ENCODE data around the gene EPS8L1.
A peak's percentile ranks its signal among the peaks of the same experiment; 100 is the strongest.

The EPS8L1 gene

GRCh38 chr19:55080968-55081769 lies 5.5 kb downstream of the EPS8L1 start:
- DNase-seq: peak; percentile 73

DNA sequence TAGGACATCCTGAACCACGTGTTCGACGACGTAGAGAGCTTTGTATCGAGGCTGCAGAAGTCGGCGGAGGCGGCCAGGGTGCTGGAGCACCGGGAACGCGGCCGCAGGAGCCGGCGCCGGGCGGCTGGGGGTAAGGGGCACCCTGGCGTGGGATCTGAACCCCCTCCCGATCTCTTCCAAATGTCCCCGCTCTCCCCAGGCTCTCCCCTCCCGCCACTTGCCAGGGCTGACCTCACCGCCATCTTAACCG lies 6.0 kb downstream of the EPS8L1 start:
- DNase-seq: no peak

DNA sequence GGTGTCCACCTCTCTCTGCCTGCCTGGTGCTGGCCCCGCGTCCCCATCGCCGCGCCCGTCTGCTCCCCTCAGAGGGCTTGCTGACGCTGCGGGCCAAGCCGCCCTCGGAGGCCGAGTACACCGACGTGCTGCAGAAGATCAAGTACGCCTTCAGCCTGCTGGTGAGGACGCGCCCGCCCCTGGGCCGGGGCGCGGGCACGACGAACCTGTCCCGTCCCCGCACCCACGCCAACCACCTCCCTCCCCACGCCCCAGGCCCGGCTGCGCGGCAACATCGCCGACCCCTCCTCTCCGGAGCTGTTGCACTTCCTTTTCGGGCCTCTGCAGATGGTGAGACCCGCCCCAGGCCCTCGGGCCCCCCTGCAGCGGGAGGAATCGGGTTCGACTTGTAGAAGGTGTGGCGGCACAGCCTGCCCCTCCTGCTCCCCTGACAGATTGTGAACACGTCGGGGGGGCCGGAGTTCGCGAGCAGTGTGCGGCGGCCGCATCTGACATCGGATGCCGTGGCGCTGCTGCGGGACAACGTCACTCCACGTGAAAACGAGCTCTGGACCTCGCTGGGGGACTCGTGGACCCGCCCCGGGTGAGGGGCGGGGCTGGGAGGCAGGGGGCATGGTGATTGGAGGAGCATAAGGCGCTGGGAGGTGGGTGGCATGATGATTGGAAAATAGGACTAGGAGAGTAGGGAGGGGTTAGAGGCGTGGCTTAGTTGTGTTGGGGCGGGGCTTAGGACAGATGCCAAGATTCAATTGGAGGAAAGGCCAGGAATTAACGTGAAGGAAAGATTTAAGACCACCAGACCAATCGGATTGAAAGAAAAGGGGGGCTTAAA lies 6.6 kb downstream of the EPS8L1 start:
- DNase-seq: no peak

GRCh38 chr19:55083004-55083850 lies 7.6 kb downstream of the EPS8L1 start:
- DNase-seq: no peak

DNA sequence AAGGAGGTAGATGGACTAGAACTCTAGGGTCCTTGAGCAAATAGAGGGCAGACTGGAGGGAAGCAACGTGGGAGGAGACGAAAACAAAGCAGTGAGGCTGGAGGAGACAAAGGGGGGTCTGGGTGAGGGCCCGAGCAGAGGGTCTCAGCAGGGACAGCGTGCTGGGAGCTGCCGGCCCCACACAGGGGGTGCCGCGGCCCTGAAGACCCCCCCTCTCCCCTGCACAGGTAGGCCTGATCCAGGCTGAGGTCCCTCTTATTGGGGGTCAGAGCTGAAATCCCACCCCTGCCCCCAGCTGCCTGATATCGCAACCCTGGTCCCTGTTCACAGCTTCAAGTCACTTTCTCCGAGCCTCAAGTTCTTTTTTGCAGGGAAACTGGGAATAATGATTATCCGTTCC lies 8.7 kb downstream of the EPS8L1 start:
- no peak for DNase-seq

GRCh38 chr19:55085923-55086715 lies 10.4 kb downstream of the EPS8L1 start:
- DNase-seq: no peak

DNA sequence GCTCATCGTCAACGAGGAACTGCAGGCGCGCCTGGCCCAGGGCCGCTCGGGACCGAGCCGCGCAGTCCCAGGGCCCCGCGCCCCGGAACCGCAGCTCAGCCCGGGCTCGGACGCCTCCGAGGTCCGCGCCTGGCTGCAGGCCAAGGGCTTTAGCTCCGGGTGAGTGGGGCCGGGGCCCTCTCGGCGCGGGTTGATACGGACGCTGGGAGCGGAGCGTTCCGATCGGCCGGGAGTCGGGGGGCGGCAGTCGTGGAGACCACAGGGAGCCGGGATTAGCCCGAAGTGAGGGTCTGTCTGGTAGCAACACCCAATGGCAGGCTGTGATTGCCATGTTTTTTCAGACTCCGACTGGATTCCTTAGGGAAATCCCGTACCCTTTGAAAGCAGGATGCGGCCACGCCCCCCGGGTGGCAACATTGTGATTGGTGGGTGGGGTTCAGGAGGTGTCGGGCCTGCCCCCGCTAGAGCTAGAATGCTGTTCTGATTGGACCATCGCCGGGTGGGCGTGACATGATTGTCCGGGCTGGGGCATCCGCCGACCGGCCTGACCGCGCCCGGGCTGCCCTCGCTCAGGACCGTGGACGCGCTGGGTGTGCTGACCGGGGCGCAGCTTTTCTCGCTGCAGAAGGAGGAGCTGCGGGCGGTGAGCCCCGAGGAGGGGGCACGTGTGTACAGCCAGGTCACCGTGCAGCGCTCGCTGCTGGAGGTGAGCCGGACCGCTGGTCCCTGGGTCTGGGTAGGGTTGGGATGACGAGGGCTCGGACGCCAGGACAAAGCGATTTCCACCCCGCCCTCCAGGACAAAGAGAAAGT lies 11.3 kb downstream of the EPS8L1 start:
- DNase-seq: peak; percentile 94

- no peak for DNase-seq
These were observed 11.9 kb downstream of the EPS8L1 start for GRCh38 chr19:55087542-55087901.

GRCh38 chr19:55088021-55088451 lies 12.4 kb downstream of the EPS8L1 start:
- no peak for DNase-seq

GRCh38 chr19:55088543-55089341 lies 13.1 kb downstream of the EPS8L1 start:
- peak; percentile 84 for DNase-seq

GRCh38 chr19:55089342-55089944 lies 13.8 kb downstream of the EPS8L1 start:
- no peak for DNase-seq

DNA sequence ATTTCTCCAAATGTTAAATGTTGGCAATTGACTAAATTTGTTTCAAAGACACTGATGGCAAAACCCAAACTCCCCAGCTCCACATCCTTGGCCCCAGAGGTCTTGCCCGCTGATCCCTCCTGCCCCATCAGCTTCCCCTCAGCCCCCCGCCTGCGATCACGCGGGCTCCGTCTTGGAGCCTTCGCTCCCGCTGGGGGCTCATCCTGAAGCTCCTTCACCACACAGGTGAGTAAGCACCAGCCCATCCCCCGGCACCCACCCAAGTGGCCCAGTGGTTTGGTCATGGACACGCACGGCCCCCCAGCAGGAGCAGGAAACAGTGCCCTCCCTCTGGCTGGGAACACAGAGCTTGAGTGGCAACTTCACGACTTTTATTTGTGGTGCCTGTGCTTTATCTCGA lies 14.9 kb downstream of the EPS8L1 start:
- no peak for DNase-seq

GRCh38 chr19:55091126-55091910 lies 15.6 kb downstream of the EPS8L1 start:
- DNase-seq: no peak

GRCh38 chr19:55091955-55092354 lies 16.3 kb downstream of the EPS8L1 start:
- no peak for DNase-seq

- DNase-seq: no peak
These were observed 17.0 kb downstream of the EPS8L1 start for GRCh38 chr19:55092423-55093318.

DNA sequence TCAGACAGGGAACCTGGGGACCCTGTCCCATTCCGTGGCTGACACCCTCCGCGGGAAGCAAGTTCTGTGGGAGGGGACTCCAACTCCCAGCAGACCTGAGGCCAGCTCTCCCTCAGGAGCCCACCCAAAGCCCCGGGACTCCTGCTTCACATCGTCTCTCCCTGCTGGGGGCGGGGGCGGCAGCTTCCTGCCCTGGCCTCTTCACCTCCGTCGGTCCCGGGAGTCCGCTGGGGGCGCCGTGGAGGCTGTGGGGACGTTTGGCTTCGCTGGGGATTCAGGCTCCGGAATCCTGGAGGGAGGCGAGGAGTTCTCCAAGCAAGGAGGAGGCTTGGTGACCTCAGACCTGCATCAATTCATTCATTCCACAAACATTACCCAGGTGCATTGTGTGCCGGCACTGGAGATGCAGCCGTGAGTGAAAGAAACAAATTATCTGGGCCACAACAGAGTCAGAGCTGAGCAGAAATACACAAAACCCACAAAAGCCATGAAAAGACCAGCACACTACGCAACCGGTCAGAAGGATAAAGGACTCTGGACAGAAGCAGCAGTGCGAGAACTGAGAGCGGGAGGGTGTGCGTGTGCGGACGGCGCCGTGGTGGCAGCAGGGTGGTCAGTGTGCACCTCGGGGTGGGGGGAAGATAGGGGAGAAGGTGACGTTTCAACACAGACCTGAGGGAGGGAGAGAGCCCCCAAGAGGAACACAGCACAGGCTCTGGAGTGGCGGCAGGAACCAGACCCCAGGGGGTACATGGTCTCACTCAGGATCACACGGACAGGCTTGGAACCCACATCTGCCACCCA lies 19.0 kb downstream of the EPS8L1 start:
- no peak for DNase-seq

DNA sequence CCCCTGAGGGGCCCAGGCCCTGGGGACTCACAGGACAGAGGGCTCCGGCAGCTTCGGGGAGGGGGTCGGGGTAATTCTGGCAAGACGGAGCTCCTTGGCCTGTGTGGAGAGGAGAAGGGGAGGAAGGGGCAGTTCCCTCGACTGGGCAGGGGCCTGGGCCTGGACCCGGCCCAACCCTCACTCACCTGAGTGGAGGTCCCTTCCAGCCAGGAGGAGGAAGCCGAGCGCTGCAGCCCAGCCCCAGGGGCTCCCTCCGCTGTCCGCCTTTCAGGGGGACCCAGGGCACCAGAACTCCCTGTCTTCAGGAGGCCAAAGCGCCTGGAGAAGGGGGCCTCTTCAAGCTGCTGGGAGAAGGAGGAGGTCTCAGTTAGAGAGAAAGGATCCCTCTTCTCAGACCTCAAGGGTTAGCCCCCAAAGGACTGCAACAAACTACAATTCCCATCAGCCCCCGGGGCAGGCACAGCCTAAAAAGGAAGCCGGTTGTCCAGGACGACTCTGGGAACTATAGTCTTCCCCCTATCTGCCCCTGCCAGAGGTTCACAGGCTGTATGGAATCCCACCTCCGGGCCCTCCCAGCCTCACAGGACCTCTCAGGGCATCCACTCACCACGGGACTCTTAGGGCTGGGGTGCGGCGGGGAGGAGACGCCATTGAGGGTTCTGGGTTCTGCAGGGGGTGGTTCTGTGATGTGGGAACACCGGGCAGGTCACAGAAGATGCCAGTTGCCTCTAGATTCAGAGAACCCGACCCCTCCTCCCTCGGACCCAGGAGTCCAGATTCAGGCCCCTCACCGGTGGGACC lies 19.8 kb downstream of the EPS8L1 start:
- no peak for DNase-seq
